LNCaP clone FGC (cell line): ENCODE measurements around the gene DPF3.

Source experiments
- DNase-seq: peaks from one replicate; pipeline ENCODE4 v3.0.0-alpha.2; 2011; ENCODE audit warnings: low read depth
- H3K4me3 ChIP-seq: 2 replicates; pipeline ENCODE4 v1.5.1; 2011; ENCODE audit warnings: mild to moderate bottlenecking, low read depth, low read length, control low read depth
- CTCF ChIP-seq: IDR thresholded peaks from 2 replicates; pipeline ENCODE4 v1.5.1; 2012; ENCODE audit warnings: mild to moderate bottlenecking; ENCODE audit not compliant: control insufficient read depth, insufficient read depth; ENCODE audit errors: extremely low read depth

The DPF3 gene

GRCh38 chr14:72736786-72737559 lies 156.9 kb downstream of the DPF3 start:
- DNase-seq: no peak
- no peak for TF ChIP-seq CTCF
- H3K4me3 ChIP-seq: no peak overlapping the region

GRCh38 chr14:72736308-72736707 lies 157.6 kb downstream of the DPF3 start:
- no peak for TF ChIP-seq CTCF
- DNase-seq: no peak
- no peak overlapping the region for H3K4me3 ChIP-seq

GRCh38 chr14:72732022-72732780 lies 161.7 kb downstream of the DPF3 start:
- no peak for TF ChIP-seq CTCF
- DNase-seq: no peak
- H3K4me3 ChIP-seq: no peak overlapping the region

- H3K4me3 ChIP-seq: no peak overlapping the region
- no peak for TF ChIP-seq CTCF
- no peak for DNase-seq
Measured at GRCh38 chr14:72731252-72732020, 162.5 kb downstream of the DPF3 start.

GRCh38 chr14:72730468-72730867 lies 163.4 kb downstream of the DPF3 start:
- no peak for TF ChIP-seq CTCF
- H3K4me3 ChIP-seq: no peak overlapping the region
- no peak for DNase-seq

- DNase-seq: no peak
- no peak overlapping the region for H3K4me3 ChIP-seq
Measured at GRCh38 chr14:72726444-72726843, 167.5 kb downstream of the DPF3 start.

More at GRCh38 chr14:72726444-72726843, 167.5 kb downstream of the DPF3 start:
- no peak for TF ChIP-seq CTCF
